B cell (primary cell): ENCODE data around the gene ZMYND8. TPM values are rescaled to one million over a fixed set of nuclear protein-coding genes. Genes with fewer than 3 reads are reported as not detected.

Experiments used
- ATAC-seq: fragments of 200-7000 bp; cut with Tn5 transposase; one replicate; pipeline ENCODE4 v1.10.0; 2021; ENCODE audit warnings: low read depth, mild to moderate bottlenecking, moderate number of reproducible peaks, moderate library complexity
- CTCF ChIA-PET: fragments of 350-600 bp; sonication (Branson Sonifier 250); formaldehyde crosslinking; loops from one replicate; lab custom pipeline; 2021; ENCODE audit warnings: antibody characterized with exemption, inconsistent platforms; lab: Charles Lee
- POLR2A ChIA-PET: fragments of 350-600 bp; sonication (Branson Sonifier 250); formaldehyde crosslinking; loops from one replicate; lab custom pipeline; 2021; ENCODE audit warnings: antibody characterized with exemption; lab: Charles Lee
- DNase-seq: peaks from one replicate; pipeline ENCODE4 v3.0.0; 2013
- H2AFZ ChIP-seq: 2 replicates; pipeline ENCODE4 v1.6.1; 2012; ENCODE audit warnings: mild to moderate bottlenecking, low read depth, low read length; ENCODE audit not compliant: insufficient read depth, poor library complexity, severe bottlenecking
- H3K27ac ChIP-seq, 2 donors: 1 replicate in 1 of 2; 2 replicates in 1 of 2; pipeline ENCODE4 v1.5.1; 2012 to 2013; ENCODE audit warnings: low read length in 2 of 2, mild to moderate bottlenecking in 2 of 2, moderate library complexity in 1 of 2
- H3K27me3 ChIP-seq, 4 experiments: fragments of 200-600 bp in 1 of 4; sonication (generic) in 1 of 4; replicated peaks in 1 of 4; 1 replicate in 2 of 4; 2 replicates in 2 of 4; pipeline versions ENCODE4 v1.6.1 to v1.7.0; 2013 to 2016; ENCODE audit warnings: low read length in 3 of 4, mild to moderate bottlenecking in 2 of 4, mixed read lengths in 1 of 4, moderate library complexity in 1 of 4; ENCODE audit not compliant: insufficient read depth in 4 of 4, control insufficient read depth in 3 of 4; ENCODE audit errors: control extremely low read depth in 1 of 4
- H3K36me3 ChIP-seq, 2 experiments: replicated peaks in 1 of 2; 1 replicate in 1 of 2; 2 replicates in 1 of 2; pipeline versions ENCODE4 v1.6.1 to v1.7.1; 2013; ENCODE audit warnings: low read length in 1 of 2; ENCODE audit not compliant: insufficient read depth in 2 of 2, control insufficient read depth in 1 of 2; ENCODE audit errors: control extremely low read depth in 1 of 2, extremely low read depth in 1 of 2
- H3K4me1 ChIP-seq, 2 donors: fragments of 200-600 bp in 1 of 2; sonication (generic) in 1 of 2; 1 replicate in 1 of 2; 2 replicates in 1 of 2; pipeline versions ENCODE4 v1.5.1 to v1.6.1; 2013 to 2017; ENCODE audit warnings: low read length in 2 of 2; ENCODE audit not compliant: control insufficient read depth in 2 of 2, insufficient read depth in 2 of 2
- H3K4me2 ChIP-seq: replicated peaks from 2 replicates; pipeline ENCODE3; 2012; ENCODE audit warnings: mild to moderate bottlenecking, low read depth, low read length; ENCODE audit not compliant: poor library complexity, severe bottlenecking
- H3K4me3 ChIP-seq, 5 experiments: fragments of 200-600 bp in 1 of 5; sonication (generic) in 1 of 5; 1 replicate in 3 of 5; 2 replicates in 2 of 5; pipeline versions ENCODE4 v1.5.1 to v1.7.0; 2011 to 2016; ENCODE audit warnings: low read length in 4 of 5, mild to moderate bottlenecking in 4 of 5, low read depth in 2 of 5, control low read depth in 1 of 5, moderate library complexity in 1 of 5; ENCODE audit not compliant: insufficient read depth in 1 of 5; ENCODE audit errors: control extremely low read depth in 1 of 5, extremely low read depth in 1 of 5
- H3K79me2 ChIP-seq: fragments of 200-600 bp; sonication (generic); one replicate; pipeline ENCODE4 v1.6.0; 2016; ENCODE audit warnings: low read length; ENCODE audit not compliant: control insufficient read depth, insufficient read depth
- H3K9ac ChIP-seq: fragments of 200-600 bp; sonication (generic); 2 replicates; pipeline ENCODE4 v1.6.1; 2017; ENCODE audit warnings: mild to moderate bottlenecking, low read length, moderate library complexity
- H3K9me3 ChIP-seq, 3 donors: one replicate each; pipeline versions ENCODE4 v1.6.1 to v1.7.1; 2013; ENCODE audit warnings: low read length in 2 of 3; ENCODE audit not compliant: control insufficient read depth in 2 of 3, insufficient read depth in 1 of 3; ENCODE audit errors: control extremely low read depth in 1 of 3
- H4K20me1 ChIP-seq: 2 replicates; pipeline ENCODE4 v1.6.0; 2012; ENCODE audit warnings: mild to moderate bottlenecking, low read length; ENCODE audit not compliant: insufficient read depth, control insufficient read depth, poor library complexity, severe bottlenecking
- H3K27ac Mint-ChIP-seq: one replicate; pipeline ENCODE4 v1.8.0; 2021; ENCODE audit warnings: mixed read lengths
- H3K27me3 Mint-ChIP-seq: one replicate; pipeline ENCODE4 v1.8.0; 2021; ENCODE audit warnings: mixed read lengths
- H3K4me1 Mint-ChIP-seq: one replicate; pipeline ENCODE4 v1.8.0; 2021; ENCODE audit warnings: mixed read lengths
- H3K4me3 Mint-ChIP-seq: one replicate; pipeline ENCODE4 v1.8.0; 2021; ENCODE audit warnings: mixed read lengths
- H3K9me3 Mint-ChIP-seq: one replicate; pipeline ENCODE4 v1.8.0; 2022; ENCODE audit warnings: mixed read lengths; ENCODE audit not compliant: insufficient read depth
- EZH2 ChIP-seq: IDR thresholded peaks from 2 replicates; pipeline ENCODE4 v1.6.1; 2012; ENCODE audit warnings: borderline replicate concordance, low read depth, mild to moderate bottlenecking, moderate library complexity, low read length; ENCODE audit not compliant: insufficient read depth, poor library complexity, severe bottlenecking
- WGBS: methylation state at CpG from one replicate; pipeline ENCODE4 v1.1.5; 2013; ENCODE audit warnings: missing lambda C conversion rate; ENCODE audit not compliant: insufficient coverage; 5-methylcytosine and 5-hydroxymethylcytosine counted together
- intact Hi-C: fragments of 100-400 bp; cut with micrococcal nuclease; formaldehyde crosslinking; loops from one replicate; pipeline ENCODE4 v1.10.0; 2022
- polyA plus RNA-seq: library from polyadenylated mRNA; depleted of rRNA; stranded (reverse); fragments of >200 nt; gene quantifications from 2 replicates; pipeline ENCODE4 v1.2.3, GENCODE V29; 2012
- total RNA-seq, 2 donors: library from RNA; stranded (reverse); fragments of 120-200 nt in 1 of 2; gene quantifications; 1 replicate in 1 of 2; 2 replicates in 1 of 2; pipeline versions ENCODE4 v1.2.3 to v1.2.4, GENCODE V29; 2013 to 2022
- TF ChIP-seq, protein P1 (sequence below): fragments of 200-600 bp; IDR thresholded peaks from one replicate; pipeline ENCODE4 v1.8.0; 2022; ENCODE audit warnings: antibody characterized with exemption, mild to moderate bottlenecking

The ZMYND8 gene
- total and polyA plus RNA-seq, 2 donors (not counting 1 experiment from before 2014, with no cell fraction given) = 20.3 to 67.2 TPM

DNA sequence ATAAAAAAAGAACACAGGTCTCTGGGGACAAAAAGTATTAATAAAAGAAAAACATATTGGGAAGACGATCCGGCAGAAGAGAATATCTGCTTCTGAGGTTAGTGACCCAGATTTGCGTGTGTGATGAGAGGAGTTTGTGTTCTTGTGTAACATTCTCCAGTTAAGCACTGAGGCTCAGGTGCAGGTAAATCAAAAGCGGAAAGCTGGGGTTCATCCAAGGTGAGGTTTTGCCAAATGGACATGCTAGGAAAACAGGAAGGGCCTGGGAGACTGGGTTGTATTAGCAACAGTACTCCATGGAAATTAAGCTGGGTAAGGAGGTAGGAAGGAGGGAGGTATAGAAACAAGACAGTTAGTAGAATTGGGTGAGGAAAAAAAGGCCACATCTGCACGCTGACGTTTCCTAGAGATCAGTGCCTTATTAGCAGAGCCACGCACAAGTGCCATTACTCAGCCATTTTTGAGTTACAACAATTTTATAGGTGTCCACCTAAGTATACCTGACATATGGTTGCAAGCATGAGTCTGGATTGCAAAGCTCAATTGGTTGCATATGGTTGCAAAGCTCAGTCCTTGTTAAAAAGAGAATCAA is 139.6 kb downstream of the ZMYND8 start:
- Mint-ChIP-seq H3K4me1 (peaks cover 5% of the 10 kb centered on the region), H3K27me3 (no peaks in the 10 kb centered on the region), H3K27ac (peak overlapping the region; percentile 26), H3K9me3 (no peaks in the 10 kb centered on the region), H3K4me3 (no peak overlapping the region)
- intact Hi-C loops = no loop called here
- Histone ChIP-seq H3K4me1 (no peaks in the 10 kb centered on the region), H3K9ac (no peak overlapping the region), H3K9me3 (no peaks in the 10 kb centered on the region), H3K4me3 (no peak overlapping the region), H4K20me1 (peaks cover 20% of the 10 kb centered on the region), H3K27ac (no peak overlapping the region), H3K27me3 (no peaks in the 10 kb centered on the region), H2AFZ (no peak overlapping the region), H3K4me2 (no peak overlapping the region), H3K36me3 (peaks cover 15 to 89% of the 10 kb centered on the region in 2 experiments), H3K79me2 (peaks cover 43% of the 10 kb centered on the region)
- TF ChIP-seq EZH2 = no peak
- TF ChIP-seq, protein P1, sequence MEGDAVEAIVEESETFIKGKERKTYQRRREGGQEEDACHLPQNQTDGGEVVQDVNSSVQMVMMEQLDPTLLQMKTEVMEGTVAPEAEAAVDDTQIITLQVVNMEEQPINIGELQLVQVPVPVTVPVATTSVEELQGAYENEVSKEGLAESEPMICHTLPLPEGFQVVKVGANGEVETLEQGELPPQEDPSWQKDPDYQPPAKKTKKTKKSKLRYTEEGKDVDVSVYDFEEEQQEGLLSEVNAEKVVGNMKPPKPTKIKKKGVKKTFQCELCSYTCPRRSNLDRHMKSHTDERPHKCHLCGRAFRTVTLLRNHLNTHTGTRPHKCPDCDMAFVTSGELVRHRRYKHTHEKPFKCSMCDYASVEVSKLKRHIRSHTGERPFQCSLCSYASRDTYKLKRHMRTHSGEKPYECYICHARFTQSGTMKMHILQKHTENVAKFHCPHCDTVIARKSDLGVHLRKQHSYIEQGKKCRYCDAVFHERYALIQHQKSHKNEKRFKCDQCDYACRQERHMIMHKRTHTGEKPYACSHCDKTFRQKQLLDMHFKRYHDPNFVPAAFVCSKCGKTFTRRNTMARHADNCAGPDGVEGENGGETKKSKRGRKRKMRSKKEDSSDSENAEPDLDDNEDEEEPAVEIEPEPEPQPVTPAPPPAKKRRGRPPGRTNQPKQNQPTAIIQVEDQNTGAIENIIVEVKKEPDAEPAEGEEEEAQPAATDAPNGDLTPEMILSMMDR = no peak
- ChIA-PET CTCF (interaction anchor here (1.3 to 7.3 kb wide), 2 partner anchors 58 to 167 kb away, joined by 3 to 56 read pairs; no protein-coding TSS in a partner anchor), POLR2A (interaction anchor here (0.6 kb wide), 1 partner anchor 834 kb away, joined by 6 read pairs; no protein-coding TSS in a partner anchor)
- 93% methylated on average over 4 of the region's 7 CpGs for WGBS
- DNase-seq (no peak), ATAC-seq (no peak)

DNA sequence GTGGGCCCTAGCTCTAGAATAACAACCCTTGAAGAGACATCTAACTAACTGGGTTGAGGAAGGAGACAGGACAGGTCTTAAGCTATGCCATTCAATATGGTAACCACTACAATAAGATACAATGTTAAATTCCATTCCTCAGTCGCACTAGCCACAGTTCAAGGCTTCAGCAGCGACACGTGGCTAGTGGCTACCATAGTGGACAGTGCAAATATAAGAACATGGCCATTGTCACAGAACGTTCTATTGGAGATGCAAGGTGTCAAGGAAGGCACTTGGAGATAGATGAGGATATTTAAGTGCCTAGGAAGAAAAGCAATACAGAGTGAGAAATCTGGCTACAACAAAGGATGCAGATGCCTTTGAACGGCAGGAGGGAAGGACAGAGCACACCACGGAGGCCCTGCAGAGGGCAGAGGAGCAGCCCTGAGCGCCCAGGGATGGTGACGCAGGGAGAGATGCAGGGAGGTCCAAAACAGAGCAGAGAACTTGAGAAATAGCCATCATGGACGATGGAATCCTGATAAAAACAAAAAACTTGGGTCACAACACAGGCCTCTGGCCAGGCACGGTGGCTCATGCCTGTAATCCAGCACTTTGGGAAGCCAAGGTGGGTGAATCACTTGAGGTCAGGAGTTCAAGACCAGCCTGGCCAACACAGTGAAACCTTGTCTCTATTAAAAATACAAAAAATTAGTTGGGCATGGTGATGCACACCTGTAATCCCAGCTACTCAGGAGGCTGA is 140.7 kb downstream of the ZMYND8 start:
- H3K27ac Mint-ChIP-seq = no peak overlapping the region
- no peak for TF ChIP-seq EZH2
- TF ChIP-seq, protein P1 = no peak
- Histone ChIP-seq H3K36me3 (peaks cover 17 to 91% of the 10 kb centered on the region in 2 experiments), H3K9me3 (no peaks in the 10 kb centered on the region), H3K9ac (no peak overlapping the region), H3K4me2 (no peak overlapping the region), H3K79me2 (peaks cover 43% of the 10 kb centered on the region), H2AFZ (no peak overlapping the region), H3K27ac (no peak overlapping the region), H4K20me1 (peaks cover 20% of the 10 kb centered on the region), H3K27me3 (no peaks in the 10 kb centered on the region), H3K4me1 (no peaks in the 10 kb centered on the region), H3K4me3 (no peak overlapping the region)
- POLR2A ChIA-PET = interaction anchor here (0.6 kb wide), 1 partner anchor 12 kb away, joined by 3 read pairs; no protein-coding TSS in a partner anchor
- DNase-seq (no peak), ATAC-seq (no peak)
- H3K4me1 Mint-ChIP-seq = no peaks in the 10 kb centered on the region
- no peak overlapping the region for H3K4me3 Mint-ChIP-seq
- no peaks in the 10 kb centered on the region for H3K9me3 Mint-ChIP-seq
- H3K27me3 Mint-ChIP-seq = no peaks in the 10 kb centered on the region
- intact Hi-C loops = no loop called here
- CTCF ChIA-PET = interaction anchor here (1.3 to 1.7 kb wide), 2 partner anchors 59 to 168 kb away, joined by 3 to 6 read pairs; no protein-coding TSS in a partner anchor
- WGBS = 100% methylated on average over 9 of the region's 10 CpGs
